M059J (cell line): Measurements from ENCODE around the gene ISG15. TPM values are rescaled to one million over a fixed set of nuclear protein-coding genes. Genes with fewer than 3 reads are reported as not detected.
"Not testable (repeated sequence)": the region's sequence is repeated elsewhere in the genome, so short reads cannot be mapped to it uniquely, and the experiment has no call there.

Source experiments
- DNase-seq: peaks from one replicate; pipeline ENCODE4 v3.0.0-alpha.2; 2012; ENCODE audit warnings: low read depth
- total RNA-seq: library from RNA; depleted of rRNA; stranded (reverse); fragments of >200 nt; shearing (Covaris generic); gene quantifications from 2 replicates; pipeline ENCODE4 v1.2.3, GENCODE V29; 2014

ISG15 gene
- total RNA-seq, 1 experiment from 2014 or later = 3,124 TPM

- no peak for DNase-seq
Measured at GRCh38 chr1:1026599-1027413, 13.5 kb downstream of the ISG15 start.

GRCh38 chr1:1027791-1028190, 14.5 kb downstream of the ISG15 start:
- DNase-seq = no peak

- DNase-seq = not testable (repeated sequence)
Measured at GRCh38 chr1:1030867-1031658, 17.8 kb downstream of the ISG15 start.

GRCh38 chr1:1031659-1032235, 18.4 kb downstream of the ISG15 start:
- no peak for DNase-seq

- no peak for DNase-seq
Measured at GRCh38 chr1:1032424-1032823, 19.1 kb downstream of the ISG15 start.

GRCh38 chr1:1033009-1033587, 19.8 kb downstream of the ISG15 start:
- DNase-seq = no peak

GRCh38 chr1:1033731-1034438, 20.6 kb downstream of the ISG15 start:
- no peak for DNase-seq

- DNase-seq = no peak
Measured at GRCh38 chr1:1034439-1034781, 21.1 kb downstream of the ISG15 start.

GRCh38 chr1:1035291-1035943, 22.1 kb downstream of the ISG15 start:
- DNase-seq = no peak

- no peak for DNase-seq
Measured at GRCh38 chr1:1037366-1038327, 24.4 kb downstream of the ISG15 start.

GRCh38 chr1:1038694-1039093, 25.4 kb downstream of the ISG15 start:
- DNase-seq = no peak

GRCh38 chr1:1039145-1039910, 26.0 kb downstream of the ISG15 start:
- DNase-seq = no peak

GRCh38 chr1:1040004-1040991, 27.0 kb downstream of the ISG15 start:
- DNase-seq = no peak

GRCh38 chr1:1041092-1041523, 27.8 kb downstream of the ISG15 start:
- DNase-seq = no peak

- DNase-seq = no peak
Measured at GRCh38 chr1:1041873-1042272, 28.6 kb downstream of the ISG15 start.

GRCh38 chr1:1042835-1043234, 29.5 kb downstream of the ISG15 start:
- DNase-seq = no peak

- no peak for DNase-seq
Measured at GRCh38 chr1:1043411-1043810, 30.1 kb downstream of the ISG15 start.

GRCh38 chr1:1043921-1044320, 30.6 kb downstream of the ISG15 start:
- DNase-seq = no peak
